GM19351 (cell line): ENCODE data around the gene IRF2.
A peak's percentile ranks its signal among the peaks of the same experiment; 100 is the strongest.
"Not testable (repeated sequence)": the region's sequence is repeated elsewhere in the genome, so short reads cannot be mapped to it uniquely, and the experiment has no call there.

Source experiments
- ATAC-seq: cut with Tn5 transposase; IDR thresholded peaks from one replicate; pipeline ENCODE4 v1.9.1; 2021; ENCODE audit warnings: mild to moderate bottlenecking, moderate library complexity; ENCODE audit not compliant: unreplicated experiment

The IRF2 gene

GRCh38 chr4:184395451-184395917 is 78.9 kb downstream of the IRF2 start:
- peak; percentile 5 for ATAC-seq

- no peak for ATAC-seq
Measured at GRCh38 chr4:184392748-184393559, 81.4 kb downstream of the IRF2 start.

- no peak for ATAC-seq
Measured at GRCh38 chr4:184392316-184392715, 82.0 kb downstream of the IRF2 start.

GRCh38 chr4:184389978-184390900 is 84.1 kb downstream of the IRF2 start:
- no peak for ATAC-seq

GRCh38 chr4:184388106-184388505 is 86.2 kb downstream of the IRF2 start:
- ATAC-seq: no peak

GRCh38 chr4:184387351-184387750 is 87.0 kb downstream of the IRF2 start:
- peak; percentile 41 for ATAC-seq

GRCh38 chr4:184386271-184386781 is 88.0 kb downstream of the IRF2 start:
- no peak for ATAC-seq

GRCh38 chr4:184385705-184386141 is 88.6 kb downstream of the IRF2 start:
- ATAC-seq: no peak

- ATAC-seq: peak; percentile 29
Measured at GRCh38 chr4:184384810-184385557, 89.4 kb downstream of the IRF2 start.

- peak; percentile 71 for ATAC-seq
Measured at GRCh38 chr4:184384056-184384809, 90.1 kb downstream of the IRF2 start.

GRCh38 chr4:184383497-184384055 is 90.8 kb downstream of the IRF2 start:
- no peak for ATAC-seq

GRCh38 chr4:184382189-184382846 is 92.0 kb downstream of the IRF2 start:
- peak; percentile 33 for ATAC-seq

GRCh38 chr4:184380707-184381106 is 93.6 kb downstream of the IRF2 start:
- ATAC-seq: no peak

- ATAC-seq: not testable (repeated sequence)
Measured at GRCh38 chr4:184380214-184380613, 94.1 kb downstream of the IRF2 start.

GRCh38 chr4:184376923-184377322 is 97.4 kb downstream of the IRF2 start:
- ATAC-seq: no peak

GRCh38 chr4:184376126-184376838 is 98.1 kb downstream of the IRF2 start:
- ATAC-seq: no peak

- ATAC-seq: not testable (repeated sequence)
Measured at GRCh38 chr4:184375623-184376022, 98.7 kb downstream of the IRF2 start.

- ATAC-seq: peak; percentile 76
Measured at GRCh38 chr4:184375027-184375426, 99.3 kb downstream of the IRF2 start.
